Amniotic stem cell (primary cell): ENCODE measurements around the gene LGALS8.
"Not testable (repeated sequence)": the region's sequence is repeated elsewhere in the genome, so short reads cannot be mapped to it uniquely, and the experiment has no call there.

ENCODE experiments used
- DNase-seq: peaks from one replicate; lab custom pipeline; 2025; lab: John Stamatoyannopoulos, UW

The LGALS8 gene

DNA sequence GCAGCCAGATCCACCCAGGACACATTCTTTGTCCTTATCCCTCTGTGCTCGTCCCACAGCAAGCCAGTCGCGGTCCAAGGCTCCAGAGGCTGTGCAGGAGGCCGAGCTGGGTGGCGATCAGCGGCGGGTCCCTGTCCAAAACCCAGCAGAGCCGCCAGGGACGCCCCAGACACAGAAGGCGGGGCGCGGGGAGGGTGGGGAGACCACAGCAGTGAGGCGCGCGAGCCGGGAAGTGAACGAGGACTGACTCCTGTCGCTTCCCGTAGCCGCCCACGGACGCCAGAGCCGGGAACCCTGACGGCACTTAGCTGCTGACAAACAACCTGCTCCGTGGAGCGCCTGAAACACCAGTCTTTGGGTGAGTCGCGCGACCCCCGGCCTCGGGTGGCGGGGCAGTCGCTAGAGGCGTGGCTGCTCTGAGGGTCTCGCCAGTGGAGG, at the start of gene LGALS8:
LGALS8 (plus strand) TSS at position 279 of the 438 bp plus-strand sequence. CDS start 2,089 bp downstream, outside the sequence.
- peak; percentile 46 for DNase-seq

DNA sequence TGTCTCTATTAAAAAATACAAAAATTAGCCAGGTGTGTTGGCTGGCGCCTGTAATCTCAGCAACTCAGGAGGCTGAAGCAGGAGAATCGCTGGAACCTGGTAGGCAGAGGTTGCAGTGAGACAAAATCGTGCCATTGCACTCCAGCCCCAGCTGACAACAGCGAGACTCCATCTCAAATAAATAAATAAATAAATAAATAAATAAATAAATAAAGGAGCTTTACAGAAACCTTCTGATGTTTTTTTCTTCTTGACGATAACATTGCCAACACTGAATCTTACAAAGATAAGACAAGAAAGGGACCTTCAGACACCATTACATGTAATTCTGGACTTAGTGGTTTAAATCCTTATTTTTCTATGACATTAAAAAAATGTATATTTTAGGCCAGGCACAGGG, 47.8 kb upstream of the LGALS8 start:
- no peak for DNase-seq

DNA sequence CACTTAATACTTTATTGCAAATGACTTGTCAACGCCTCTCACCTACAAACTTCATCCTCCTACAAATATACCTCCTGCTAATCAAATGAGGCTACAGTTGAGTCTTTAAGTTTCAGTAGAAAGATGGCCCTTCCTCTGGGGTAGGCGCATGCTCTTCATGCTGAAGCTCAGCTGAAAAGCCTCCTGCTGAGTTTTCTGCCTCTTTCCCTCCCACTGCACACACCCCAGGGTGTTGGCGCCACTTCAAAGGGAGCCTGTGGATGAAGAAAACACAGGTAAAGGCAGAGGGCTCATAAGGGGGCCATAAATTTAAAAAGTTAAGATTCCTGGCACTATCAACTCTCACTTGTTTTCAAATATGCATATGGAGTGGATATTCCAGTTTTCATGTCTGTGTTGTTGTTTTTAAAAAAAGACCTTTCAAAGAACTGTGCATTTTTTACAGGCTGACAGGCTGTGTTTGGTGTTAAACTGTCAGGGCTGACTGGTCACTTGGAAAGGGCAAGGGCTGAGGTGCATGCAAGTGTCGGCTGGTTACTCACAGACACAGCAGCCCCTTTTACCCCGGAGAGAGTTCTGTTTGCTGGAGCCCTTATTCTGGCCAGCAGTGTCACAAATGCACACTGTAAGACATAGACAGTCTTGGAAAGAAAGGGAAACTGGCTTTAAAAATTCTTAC, 42.9 kb upstream of the LGALS8 start:
- no peak for DNase-seq

DNA sequence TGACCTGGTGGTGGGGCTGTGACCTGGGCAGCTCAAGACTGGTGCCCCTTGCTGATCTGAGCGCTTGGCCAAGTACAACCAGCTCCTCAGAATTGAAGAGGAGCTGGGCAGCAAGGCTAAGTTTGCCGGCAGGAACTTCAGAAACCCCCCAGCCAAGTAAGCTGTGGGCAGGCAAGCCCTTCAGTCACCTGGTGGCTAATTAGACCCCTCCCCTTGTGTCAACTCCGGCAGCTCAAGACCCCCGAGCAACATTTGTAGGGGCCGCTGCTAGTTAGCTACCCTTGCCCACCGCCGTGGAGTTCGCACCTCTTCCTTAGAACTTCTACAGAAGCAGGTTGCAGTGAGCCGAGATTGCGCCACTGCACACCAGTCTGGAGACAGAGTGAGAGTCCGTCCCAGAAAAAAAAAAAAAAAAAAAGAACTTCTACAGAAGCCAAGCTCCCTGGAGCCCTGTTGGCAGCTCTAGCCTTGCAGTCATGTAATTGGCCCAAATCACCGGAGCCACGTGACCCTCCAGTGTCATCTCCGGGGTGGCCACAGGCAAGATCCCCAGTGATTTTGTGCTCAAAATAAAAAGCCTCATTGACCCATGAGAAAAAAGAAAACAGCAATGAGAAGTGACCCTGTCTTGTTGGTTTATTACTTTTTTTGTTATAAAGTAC, 39.3 kb upstream of the LGALS8 start:
- DNase-seq = no peak

DNA sequence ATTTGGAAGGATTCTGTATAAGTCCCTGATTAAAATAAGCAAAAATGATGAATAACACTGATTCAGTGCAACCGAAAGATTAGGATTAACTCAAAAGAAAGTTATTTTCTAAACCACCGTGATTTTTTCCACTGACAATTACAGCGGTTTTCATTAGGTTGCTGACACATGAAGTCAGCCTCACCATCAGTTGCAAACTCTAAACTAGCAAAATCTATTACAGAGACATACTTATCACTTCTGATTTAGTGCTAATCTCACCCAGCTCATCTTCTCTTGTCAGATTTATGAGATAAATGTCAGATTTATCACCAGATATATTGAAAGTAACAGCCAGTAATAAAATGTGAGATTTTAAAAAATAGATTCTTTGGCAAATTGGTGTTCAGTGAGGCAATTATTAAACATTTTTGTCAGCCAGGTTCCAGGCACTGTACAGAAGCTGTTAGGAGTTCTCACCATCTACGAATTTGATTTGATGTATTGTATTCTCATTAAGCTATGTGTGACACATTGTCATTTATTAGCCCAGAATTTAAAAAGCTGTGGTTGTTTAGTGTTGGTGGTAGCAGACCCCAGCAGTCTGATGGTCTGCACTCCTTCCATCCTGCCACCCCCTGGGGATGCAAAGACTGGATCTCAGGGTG, 37.3 kb upstream of the LGALS8 start:
- DNase-seq = no peak

DNA sequence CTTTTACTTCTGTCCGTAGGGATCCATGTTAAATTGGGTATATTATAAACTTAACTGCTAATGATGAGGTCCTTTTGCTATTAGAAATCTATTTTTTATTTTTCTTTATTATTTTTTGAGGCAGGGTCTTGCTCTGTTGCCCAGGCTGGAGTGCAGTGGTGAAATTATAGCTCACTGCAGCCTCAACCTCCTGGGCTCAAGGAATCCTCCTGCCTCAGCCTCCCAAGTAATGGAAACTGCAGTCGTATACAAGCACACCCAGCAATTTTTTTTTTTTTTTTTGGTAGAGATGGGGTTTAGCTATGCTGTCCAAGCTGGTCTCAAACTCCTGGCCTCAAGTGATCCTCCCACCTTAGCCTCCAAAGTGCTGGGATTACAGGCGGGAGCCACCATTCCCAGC, 34.6 kb upstream of the LGALS8 start:
- not testable (repeated sequence) for DNase-seq

DNA sequence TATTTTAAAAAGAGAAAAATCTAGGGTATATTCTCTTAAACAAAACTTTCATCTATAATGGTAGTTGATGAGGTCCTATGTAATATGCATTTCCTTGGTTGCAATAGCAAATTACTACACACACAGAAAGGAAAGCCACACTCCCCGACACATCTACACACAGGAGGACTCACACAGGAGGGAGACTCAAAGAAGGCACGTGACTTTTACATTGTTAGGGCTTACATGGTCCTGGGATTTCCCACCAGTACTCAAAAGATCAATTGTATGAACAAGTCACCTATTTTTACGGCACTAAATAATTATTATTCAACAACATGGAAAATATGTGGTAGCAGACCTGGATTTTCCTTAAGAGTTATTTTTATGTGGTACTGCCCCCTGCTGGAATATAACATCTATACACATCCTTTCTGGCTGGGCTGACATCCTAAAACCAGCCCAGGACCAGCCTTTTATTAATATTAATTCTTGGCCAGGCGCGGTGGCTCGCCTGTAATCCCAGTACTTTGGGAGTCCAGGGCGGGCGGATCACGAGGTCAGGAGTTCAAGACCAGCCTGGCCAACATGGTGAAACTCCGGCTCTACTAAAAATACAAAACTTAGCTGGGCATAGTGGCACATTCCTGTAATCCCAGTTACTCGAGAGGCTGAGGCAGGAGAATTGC, 33.9 kb upstream of the LGALS8 start:
- peak; percentile 46 for DNase-seq

DNA sequence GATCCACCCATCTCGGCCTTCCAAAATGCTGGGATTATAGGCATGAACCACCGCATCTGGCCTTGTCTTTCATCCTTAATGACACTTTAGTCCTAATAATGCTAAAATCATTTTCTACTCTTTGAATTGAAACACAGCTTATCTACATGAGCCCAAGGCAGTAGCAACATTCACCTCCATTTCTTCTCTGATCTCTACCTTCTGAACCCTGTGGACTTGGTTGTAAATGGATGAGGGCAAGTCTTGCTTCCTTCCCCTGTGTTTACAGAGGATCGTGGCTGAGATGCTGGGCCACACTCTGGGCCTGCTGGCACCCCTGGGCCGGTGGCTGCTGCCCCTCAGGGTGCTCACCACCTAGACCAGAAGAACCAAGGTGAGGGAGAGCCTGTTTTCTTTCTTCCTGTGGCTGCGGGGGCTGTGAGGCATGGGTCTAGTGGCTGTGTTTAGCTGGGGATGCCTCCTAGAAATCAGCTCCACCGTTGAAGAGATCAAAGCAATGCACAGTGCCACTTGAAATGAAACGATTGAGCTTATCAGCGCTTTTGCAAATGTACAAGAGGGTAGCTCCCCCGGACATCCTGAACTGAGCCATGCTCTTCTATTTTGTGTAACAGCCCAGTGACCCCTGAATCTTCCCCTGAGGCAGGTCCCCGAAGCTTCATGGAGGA, 32.2 kb upstream of the LGALS8 start:
- DNase-seq = no peak

DNA sequence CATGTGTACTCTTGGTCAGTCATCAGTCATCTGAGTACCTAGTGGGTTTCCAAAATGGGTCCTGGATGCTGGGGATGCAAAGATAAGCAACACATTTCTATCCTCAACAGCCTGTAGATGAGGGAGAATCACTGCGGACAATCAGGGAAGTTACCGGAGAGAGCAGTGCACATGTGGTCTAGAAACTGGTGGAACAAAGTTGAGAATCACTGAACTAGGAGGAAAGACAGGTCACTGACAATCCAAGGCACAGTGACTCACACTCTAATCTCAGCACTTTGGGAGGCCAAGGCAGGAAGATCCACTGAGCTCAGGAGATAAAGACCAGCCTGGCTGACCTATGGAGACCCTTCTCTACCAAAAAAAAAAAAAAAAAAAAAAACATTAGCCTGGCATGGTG, 31.4 kb upstream of the LGALS8 start:
- DNase-seq = no peak

DNA sequence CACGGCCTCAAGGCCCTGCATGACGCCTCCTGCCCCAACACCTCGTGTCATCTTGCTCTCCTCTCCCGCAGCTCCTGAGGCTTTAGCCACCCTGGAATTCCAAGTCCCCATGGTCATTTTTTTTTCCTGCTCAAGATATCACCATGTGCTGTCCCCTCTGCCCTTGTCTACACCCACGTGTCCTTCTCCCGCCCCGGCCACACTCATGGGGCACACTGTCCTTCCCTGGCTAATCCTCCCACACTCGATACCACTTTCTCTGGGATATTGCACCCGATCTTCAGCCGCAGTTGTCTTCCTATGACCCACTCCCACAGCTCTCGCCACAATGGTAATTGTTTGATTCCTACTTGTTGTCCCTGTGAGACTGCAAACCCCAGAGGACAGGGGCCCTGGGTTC, 29.7 kb upstream of the LGALS8 start:
- no peak for DNase-seq

DNA sequence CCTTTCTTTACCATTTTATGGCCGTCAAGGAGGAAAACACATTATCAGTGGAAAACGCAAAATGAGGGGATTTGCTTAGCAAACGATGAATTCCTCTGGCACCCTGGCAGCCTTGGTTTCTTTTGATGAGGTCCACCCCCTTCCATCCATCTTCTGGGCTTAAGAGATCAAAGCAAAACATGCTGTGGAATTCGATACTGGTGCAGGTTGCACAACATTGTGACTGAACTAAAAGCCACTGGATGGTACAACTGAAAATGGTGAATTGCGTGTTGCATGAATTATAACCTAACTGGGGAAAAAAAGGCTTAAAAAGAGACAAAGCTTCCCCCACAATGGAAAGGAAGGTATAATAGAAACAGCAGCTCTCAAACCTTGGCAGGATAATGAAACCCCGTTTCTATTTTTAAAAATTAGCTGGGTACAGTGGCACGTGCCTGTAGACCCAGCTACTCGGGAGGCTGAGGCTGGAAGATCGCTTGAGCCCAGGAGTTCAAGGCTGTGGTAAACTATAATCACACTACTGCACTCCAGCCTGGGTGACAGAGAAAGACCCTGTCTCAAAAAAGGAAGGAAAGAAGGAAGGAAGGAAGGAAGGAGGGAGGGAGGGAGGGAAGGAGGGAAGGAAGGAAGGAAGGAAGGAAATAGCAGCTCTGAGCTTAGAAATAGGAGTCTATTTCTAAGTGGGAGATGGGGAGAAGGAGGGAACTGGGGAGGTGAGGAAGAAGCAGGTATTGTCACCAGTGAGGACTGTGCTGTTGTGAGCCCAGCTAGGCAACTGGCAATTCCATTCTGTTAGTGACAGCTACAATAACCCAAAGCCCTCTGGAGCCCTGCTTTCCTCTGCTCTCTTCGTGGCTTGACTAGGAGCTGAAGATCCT, 29.0 kb upstream of the LGALS8 start:
- DNase-seq = no peak

DNA sequence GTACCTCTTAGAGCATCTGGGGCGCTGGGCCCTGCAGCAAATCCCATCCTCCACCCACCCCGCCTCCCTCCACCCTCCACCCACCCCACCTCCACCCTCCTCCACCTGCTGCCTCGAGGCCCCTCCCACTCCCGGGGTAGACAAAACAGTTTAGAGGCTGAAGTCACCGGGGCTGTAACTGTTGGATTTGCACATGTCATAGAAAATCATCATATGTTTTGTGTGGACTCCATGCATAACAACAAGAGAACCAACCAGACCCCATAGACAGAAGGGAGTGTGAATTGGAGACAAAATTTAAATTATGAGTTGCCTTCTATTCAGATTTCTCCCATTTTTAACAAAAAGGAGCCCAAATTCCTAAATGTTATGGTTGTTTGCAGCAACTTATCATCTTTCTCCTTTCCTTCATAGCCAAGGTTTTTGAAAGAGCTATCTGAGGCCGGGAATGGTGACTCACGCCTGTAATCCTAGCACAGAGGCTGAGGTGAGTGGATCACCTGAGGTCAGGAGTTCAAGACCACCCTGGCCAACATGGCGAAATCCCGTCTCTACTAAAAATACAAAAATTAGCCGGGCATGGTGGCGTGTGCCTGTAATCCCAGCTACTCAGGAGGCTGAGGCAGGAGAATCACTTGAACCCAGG, 28.2 kb upstream of the LGALS8 start:
- DNase-seq = no peak

DNA sequence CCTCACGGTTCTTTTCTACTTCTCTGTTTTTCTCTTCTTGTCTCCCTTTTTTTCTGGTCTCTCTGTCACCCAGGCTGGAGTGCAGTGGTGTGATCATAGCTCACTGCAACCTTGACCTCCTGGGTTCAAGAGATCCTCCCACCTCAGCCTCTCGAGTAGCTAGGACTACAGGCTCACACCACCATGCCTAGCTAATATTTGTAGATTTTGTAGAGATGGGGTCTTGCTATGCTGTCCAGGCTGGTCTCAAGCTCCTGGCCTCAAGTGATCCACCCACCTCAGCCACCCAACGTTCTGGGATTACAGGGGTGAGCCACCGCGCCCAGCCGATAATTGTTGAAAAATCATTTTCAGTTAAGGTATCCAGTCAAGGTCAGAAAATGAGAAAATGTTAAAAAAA, 25.9 kb upstream of the LGALS8 start:
- no peak for DNase-seq

DNA sequence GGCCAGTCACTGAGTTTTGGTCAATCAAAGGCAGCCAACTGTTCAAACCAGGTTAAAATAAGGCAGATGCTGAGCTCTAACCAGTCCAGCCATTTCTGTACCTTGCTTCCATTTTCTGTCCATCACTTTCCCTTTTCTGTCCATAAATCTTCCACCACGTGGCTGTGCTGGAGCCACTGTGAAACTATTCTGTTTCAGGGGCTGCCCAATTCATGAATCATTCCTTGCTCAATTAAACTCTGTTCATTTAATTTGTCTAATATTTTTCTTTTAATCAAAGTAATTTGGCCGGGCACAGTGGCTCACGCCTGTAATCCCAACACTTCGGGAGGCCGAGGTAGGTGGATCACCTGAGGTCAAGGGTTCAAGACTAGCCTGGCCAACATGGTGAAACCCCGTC, 22.7 kb upstream of the LGALS8 start:
- no peak for DNase-seq

DNA sequence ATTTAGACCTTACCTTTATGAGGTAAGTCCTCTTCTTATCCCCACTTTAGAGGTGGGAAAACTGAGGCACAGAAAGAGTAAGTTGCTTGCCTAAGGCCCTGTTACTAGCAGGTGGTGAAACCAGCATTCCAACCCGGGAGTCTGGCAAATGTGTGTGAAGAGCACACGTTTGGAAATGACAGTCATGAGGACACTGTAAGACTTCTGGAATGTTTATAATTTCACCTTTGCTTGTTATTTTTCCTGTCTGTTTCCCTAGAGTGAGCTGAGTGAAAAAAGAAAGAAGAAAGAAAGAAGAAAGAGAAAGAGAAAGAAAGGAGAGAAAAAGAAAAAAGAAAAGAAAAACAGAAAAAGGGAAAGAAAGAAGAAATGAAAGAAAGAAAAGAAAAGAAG, 21.2 kb upstream of the LGALS8 start:
- no peak for DNase-seq

DNA sequence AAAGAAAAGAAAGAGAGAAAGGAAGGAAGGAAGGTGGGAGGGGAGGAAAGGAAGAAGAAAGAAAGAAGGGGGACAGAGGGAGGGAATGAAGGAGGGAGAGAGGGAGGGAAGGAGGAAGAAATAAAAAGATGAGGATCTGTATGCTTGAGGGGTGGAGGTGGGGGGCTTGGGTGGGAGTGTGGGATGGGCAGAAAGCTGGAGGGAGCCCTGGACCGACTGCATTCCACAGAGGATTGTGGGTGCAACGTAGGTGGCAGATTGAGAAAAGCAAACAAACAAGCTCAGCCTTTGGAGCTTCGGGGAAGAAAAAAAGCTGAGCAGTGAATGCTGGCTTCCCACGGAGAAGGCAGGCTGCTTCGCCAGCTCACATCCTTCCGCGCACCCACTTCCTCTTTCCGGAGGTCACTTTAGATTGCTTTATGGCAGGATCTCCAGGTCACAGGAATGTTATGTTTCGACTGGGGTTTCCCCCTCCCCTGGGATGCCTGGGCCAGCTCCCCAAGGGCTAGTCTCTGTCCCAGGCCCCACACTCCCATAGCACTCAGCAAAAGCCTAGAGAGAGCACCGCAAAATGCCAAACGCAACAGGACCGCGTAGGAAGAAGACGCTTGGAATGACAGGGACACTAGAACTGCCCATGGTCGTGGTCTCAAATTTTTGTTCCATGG, 20.7 kb upstream of the LGALS8 start:
- peak; percentile 24 for DNase-seq

DNA sequence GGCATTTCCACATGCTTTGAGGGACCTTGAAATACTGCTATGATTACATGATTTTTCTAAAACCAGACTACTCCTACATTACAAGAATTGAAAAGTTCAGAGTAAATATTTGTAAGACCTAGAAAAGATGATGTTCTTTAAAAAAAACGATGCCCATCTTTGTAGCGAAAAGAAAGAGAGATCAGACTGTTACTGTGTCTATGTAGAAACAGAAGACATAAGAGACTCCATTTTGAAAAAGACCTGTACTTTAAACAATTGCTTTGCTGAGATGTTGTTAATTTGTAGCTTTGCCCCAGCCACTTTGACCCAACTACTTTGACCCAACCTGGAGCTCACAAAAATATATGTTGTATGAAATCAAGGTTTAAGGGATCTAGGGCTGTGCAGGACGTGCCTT, 19.4 kb upstream of the LGALS8 start:
- not testable (repeated sequence) for DNase-seq

DNA sequence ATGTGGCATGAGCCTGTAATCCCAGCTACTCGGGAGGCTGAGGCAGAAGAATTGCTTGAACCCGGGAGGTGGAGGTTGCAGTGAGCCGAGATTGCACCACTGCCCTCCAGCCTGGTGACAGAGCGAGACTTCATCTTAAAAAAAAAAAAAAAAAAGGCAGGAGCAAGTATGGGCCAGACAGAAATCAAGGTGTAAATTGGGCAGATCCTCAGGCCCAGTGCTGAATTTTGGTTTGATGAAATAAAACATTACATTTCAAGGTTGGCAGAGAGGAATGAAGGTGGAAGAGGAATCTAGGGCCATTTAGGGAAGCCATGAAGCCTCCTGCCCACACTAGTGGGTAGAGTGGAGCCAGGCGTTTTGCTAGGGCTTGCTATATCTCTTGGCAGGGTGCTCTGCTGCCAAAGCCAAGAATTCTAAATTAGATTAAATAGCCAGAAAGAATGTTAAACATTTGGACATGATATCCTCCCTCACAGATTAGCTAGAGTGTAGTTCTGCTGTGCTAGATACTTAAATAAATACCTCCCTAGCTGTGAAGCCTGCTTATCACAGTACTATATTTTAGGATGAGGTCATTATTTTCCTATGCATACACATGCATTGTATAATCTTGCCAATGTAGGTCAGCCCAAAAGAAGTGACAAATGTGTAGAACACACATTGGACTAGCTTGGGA, 16.6 kb upstream of the LGALS8 start:
- peak; percentile 26 for DNase-seq

DNA sequence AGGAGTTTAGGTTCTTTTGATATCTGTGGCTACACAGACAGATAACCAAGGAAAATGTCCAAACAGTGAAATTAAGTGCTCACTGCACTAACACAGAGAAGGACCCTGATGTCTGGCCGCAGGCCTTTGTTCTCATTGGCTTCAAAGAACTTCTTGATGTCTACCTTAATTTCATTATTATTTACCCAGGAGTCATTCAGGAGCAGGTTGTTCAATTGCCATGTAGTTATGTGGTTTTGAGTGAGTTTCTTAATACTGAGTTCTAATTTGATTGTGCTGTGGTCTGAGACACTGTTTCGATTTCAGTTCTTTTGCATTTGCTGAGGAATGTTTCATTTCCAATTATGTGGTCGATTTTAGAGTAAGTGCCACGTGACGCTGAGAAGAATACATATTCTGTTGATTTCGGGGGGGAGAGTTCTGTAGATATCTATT, 15.2 kb upstream of the LGALS8 start:
- no peak for DNase-seq

DNA sequence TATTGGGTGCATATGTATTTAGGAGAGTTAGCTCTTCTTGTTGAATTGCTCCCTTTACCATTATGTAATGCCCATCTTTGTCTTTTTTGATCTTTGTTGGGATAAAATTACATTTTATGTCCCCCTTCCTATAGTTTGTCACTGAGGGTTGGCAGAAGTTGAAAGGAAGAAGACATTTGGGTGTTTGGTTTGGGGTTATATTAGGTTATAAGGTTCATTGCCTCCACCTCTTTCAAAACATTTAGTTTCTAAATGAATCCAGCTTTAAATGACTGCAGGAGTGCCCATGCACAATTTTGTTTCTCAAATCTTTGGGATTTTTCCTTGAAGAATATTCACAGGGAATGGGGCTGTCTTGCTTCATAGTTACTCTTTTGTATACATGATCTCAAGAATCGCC, 14.6 kb upstream of the LGALS8 start:
- DNase-seq = no peak
